K562 (cell line): ENCODE data around the gene PLAAT4.
A peak's percentile ranks its signal among the peaks of the same experiment; 100 is the strongest.

Experiments used
- CTCF ChIP-seq, 3 experiments: IDR thresholded peaks in 2 of 3; conservative IDR thresholded peaks in 1 of 3; 2 replicates each; pipeline ENCODE4 v1.5.1; 2011 to 2012; ENCODE audit warnings: low read length in 3 of 3, mild to moderate bottlenecking in 3 of 3, control low read depth in 2 of 3, improper control_type of control experiment in 1 of 3, inconsistent platforms in 1 of 3, low read depth in 1 of 3, mixed read lengths in 1 of 3, moderate library complexity in 1 of 3; ENCODE audit not compliant: insufficient read depth in 2 of 3
- JUND ChIP-seq, 2 experiments: IDR thresholded peaks; 2 replicates in 1 of 2; 3 replicates in 1 of 2; pipeline ENCODE4 v1.6.1; 2011; ENCODE audit warnings: borderline replicate concordance in 2 of 2, low read depth in 2 of 2, low read length in 2 of 2, improper control_type of control experiment in 1 of 2, missing biosample characterization in 1 of 2, missing genetic modification characterization in 1 of 2, missing genetic modification reagents in 1 of 2
- KDM4B ChIP-seq, 2 experiments: fragments of 450-650 bp in 1 of 2; sonication (generic) in 1 of 2; IDR thresholded peaks; 2 replicates each; pipeline ENCODE4 v1.6.1; 2016 to 2017; ENCODE audit warnings: borderline replicate concordance in 2 of 2, antibody characterized with exemption in 1 of 2, low read depth in 1 of 2, mild to moderate bottlenecking in 1 of 2
- MAZ ChIP-seq, 2 experiments: fragments of 450-650 bp in 1 of 2; sonication (generic) in 1 of 2; formaldehyde crosslinking; IDR thresholded peaks in 1 of 2; conservative IDR thresholded peaks in 1 of 2; 2 replicates each; pipeline versions ENCODE4 v1.4.0 to v1.5.0; 2020; ENCODE audit warnings: mild to moderate bottlenecking in 1 of 2, missing genetic modification reagents in 1 of 2
- NRF1 ChIP-seq, 2 experiments: fragments of 450-650 bp; IDR thresholded peaks in 1 of 2; conservative IDR thresholded peaks in 1 of 2; 2 replicates each; pipeline ENCODE4 v1.6.1; 2014; ENCODE audit warnings: mild to moderate bottlenecking in 2 of 2
- PML ChIP-seq: IDR thresholded peaks from 2 replicates; pipeline ENCODE4 v1.6.1; 2012; ENCODE audit warnings: low read length, inconsistent platforms
- POLR2A ChIP-seq: fragments of 450-650 bp; conservative IDR thresholded peaks from 2 replicates; pipeline ENCODE4 v1.6.1; 2016
- RNF2 ChIP-seq: sonication (generic); IDR thresholded peaks from 2 replicates; pipeline ENCODE4 v1.6.1; 2016
- SIRT6 ChIP-seq: IDR thresholded peaks from one replicate; pipeline ENCODE4 v1.6.1; 2012; ENCODE audit warnings: low read depth, mild to moderate bottlenecking, control low read depth, inconsistent platforms, low read length, moderate library complexity
- SMAD4 ChIP-seq: fragments of 250-450 bp; sonication (Bioruptor Pico); conservative IDR thresholded peaks from 2 replicates; pipeline ENCODE4 v1.8.0; 2021; ENCODE audit warnings: inconsistent platforms, mild to moderate bottlenecking, moderate library complexity
- SRSF9 ChIP-seq: fragments of 200-400 bp; formaldehyde crosslinking; IDR thresholded peaks from 2 replicates; pipeline ENCODE4 v1.6.1; 2017; ENCODE audit warnings: low read depth, low read length, borderline replicate concordance
- TF ChIP-seq, protein P1 (sequence below): sonication (generic); formaldehyde crosslinking; IDR thresholded peaks from 2 replicates; pipeline ENCODE4 v1.5.0; 2020; ENCODE audit warnings: missing genetic modification reagents

DNA sequence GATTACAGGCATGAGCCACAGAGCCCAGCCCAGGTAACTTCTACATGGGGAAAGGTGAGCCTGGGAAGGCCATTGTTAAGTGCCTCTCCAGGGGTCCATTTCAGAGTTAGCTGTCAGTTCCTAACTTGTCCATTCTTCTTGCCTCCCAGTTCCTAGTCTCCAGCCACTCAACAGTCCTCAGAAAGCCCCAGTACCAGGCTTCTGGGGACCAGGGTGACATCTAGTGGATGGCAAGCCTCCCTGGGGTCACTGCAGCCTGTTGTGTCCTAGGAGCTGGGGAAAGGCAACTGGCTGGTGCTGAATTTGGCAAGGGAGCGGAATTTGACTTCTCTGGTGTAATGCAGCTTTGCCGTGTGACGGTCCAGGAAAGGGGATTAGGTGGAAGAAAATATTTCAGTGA is 28.6 kb upstream of the PLAAT4 start:
- TF ChIP-seq JUND (IDR thresholded peaks at IDR 0.05; ENCODE audit: borderline replicate concordance, low read depth, low read length) (peak; percentile 28; the same call in 1 of the 2 replicates), JUND (tag; IDR thresholded peaks at IDR 0.05; ENCODE audit: borderline replicate concordance, low read depth, low read length) (no peak; the same call in 2 of the 3 replicates), RNF2 (no peak), PML (no peak), KDM4B (IDR thresholded peaks at IDR 0.05; ENCODE audit: borderline replicate concordance in 2 of 2, low read depth in 1 of 2) (no peak), SIRT6 (no peak), SRSF9 (no peak), SMAD4 (CRISPR knock-in tag) (no peak), NRF1 (conservative IDR thresholded peaks at IDR 0.05 in 1 of 2, IDR thresholded peaks at IDR 0.05 in 1 of 2) (no peak), MAZ (CRISPR knock-in tag; conservative IDR thresholded peaks at IDR 0.05 in 1 of 2, IDR thresholded peaks at IDR 0.05 in 1 of 2) (0 out of 4 replicates have a peak, but pooled peaks of 1 of the 2 experiments have one; percentile 36), CTCF (IDR thresholded peaks at IDR 0.05 in 2 of 3, conservative IDR thresholded peaks at IDR 0.05 in 1 of 3; ENCODE audit: insufficient read depth in 2 of 3, low read depth in 1 of 3, low read length in 3 of 3) (peak; percentile 75 to 89 (median 85)), POLR2A (no peak)
- TF ChIP-seq, protein P1, sequence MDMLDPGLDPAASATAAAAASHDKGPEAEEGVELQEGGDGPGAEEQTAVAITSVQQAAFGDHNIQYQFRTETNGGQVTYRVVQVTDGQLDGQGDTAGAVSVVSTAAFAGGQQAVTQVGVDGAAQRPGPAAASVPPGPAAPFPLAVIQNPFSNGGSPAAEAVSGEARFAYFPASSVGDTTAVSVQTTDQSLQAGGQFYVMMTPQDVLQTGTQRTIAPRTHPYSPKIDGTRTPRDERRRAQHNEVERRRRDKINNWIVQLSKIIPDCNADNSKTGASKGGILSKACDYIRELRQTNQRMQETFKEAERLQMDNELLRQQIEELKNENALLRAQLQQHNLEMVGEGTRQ (CRISPR knock-in tag), result no peak
